Left lobe of liver (tissue), 2 donors: ENCODE measurements around the gene METTL13. TPM values are rescaled to one million over a fixed set of nuclear protein-coding genes. Genes with fewer than 3 reads are reported as not detected.

ENCODE experiments used
- ATAC-seq: fragments of 200-7000 bp; cut with Tn5 transposase; one replicate; pipeline ENCODE4 v1.9.1; 2020; ENCODE audit warnings: mild to moderate bottlenecking, moderate library complexity
- DNase-seq: peaks from one replicate; pipeline ENCODE4 v3.0.0-alpha.2; 2020; ENCODE audit warnings: low spot score
- total RNA-seq: library from RNA; stranded (reverse); gene quantifications from one replicate; pipeline ENCODE4 v1.2.1, GENCODE V29; 2021
- donor health status: DM: no; HTN: no; CAD: no; lungs with moderate emphysema.
- donor health status: DM: no; HTN: yes; CAD: no.

METTL13 gene
- total RNA-seq, 1 donor from 2014 or later, result 14.4 TPM

- ATAC-seq (no peak), DNase-seq (no peak)
Measured at GRCh38 chr1:171841931-171842761, 60.7 kb downstream of the METTL13 start.

- DNase-seq (no peak), ATAC-seq (no peak)
Measured at GRCh38 chr1:171844381-171844780, 62.9 kb downstream of the METTL13 start.

GRCh38 chr1:171845998-171846397 lies 64.5 kb downstream of the METTL13 start:
- no peak for ATAC-seq
- DNase-seq, result no peak

Other genes starting within 250 kb of the METTL13 start
- gene MYOCOS, start 159.4 kb upstream of the METTL13 start, total RNA-seq, result not detected
- gene MYOC, start 129.0 kb upstream of the METTL13 start, total RNA-seq, result not detected
- 8.0 TPM for gene VAMP4, start 39.6 kb upstream of the METTL13 start, total RNA-seq
- gene DNM3, start 59.8 kb downstream of the METTL13 start, total RNA-seq, result 0.40 TPM